Measurements from ENCODE around the gene C1QTNF5.
"Not testable (repeated sequence)": the region's sequence is repeated elsewhere in the genome, so short reads cannot be mapped to it uniquely, and the experiment has no call there.

C1QTNF5 gene

GRCh38 chr11:119340335-119341221 lies at the start of gene C1QTNF5:
TSS of gene C1QTNF5 (minus strand) at chr11:119340883. CDS start at chr11:119340397, 486 bp downstream.
- DNase-seq (ENCODE audit: low spot score) = no peak

- DNase-seq (ENCODE audit: low spot score) = no peak
Observed at GRCh38 chr11:119389611-119390254, 49.0 kb upstream of the C1QTNF5 start.

- DNase-seq (ENCODE audit: low spot score) = no peak
Observed at GRCh38 chr11:119388103-119388502, 47.4 kb upstream of the C1QTNF5 start.

- no peak for DNase-seq (ENCODE audit: low spot score)
Observed at GRCh38 chr11:119384332-119384731, 43.6 kb upstream of the C1QTNF5 start.

- not testable (repeated sequence) for DNase-seq (ENCODE audit: low spot score)
Observed at GRCh38 chr11:119382513-119382912, 41.8 kb upstream of the C1QTNF5 start.

GRCh38 chr11:119382101-119382500 lies 41.4 kb upstream of the C1QTNF5 start:
- no peak for DNase-seq (ENCODE audit: low spot score)

- DNase-seq (ENCODE audit: low spot score) = peak; percentile 89
Observed at GRCh38 chr11:119381181-119381988, 40.7 kb upstream of the C1QTNF5 start, which contains the start of gene USP2. TSS of gene USP2 (minus strand) at chr11:119381690. CDS start at chr11:119373480, 8,210 bp downstream.

GRCh38 chr11:119380827-119381180 lies 40.1 kb upstream of the C1QTNF5 start:
- no peak for DNase-seq (ENCODE audit: low spot score)

GRCh38 chr11:119380160-119380826 lies 39.6 kb upstream of the C1QTNF5 start:
- no peak for DNase-seq (ENCODE audit: low spot score)

GRCh38 chr11:119378851-119379465 lies 38.3 kb upstream of the C1QTNF5 start:
- no peak for DNase-seq (ENCODE audit: low spot score)

GRCh38 chr11:119377961-119378667 lies 37.4 kb upstream of the C1QTNF5 start:
- no peak for DNase-seq (ENCODE audit: low spot score)

- DNase-seq (ENCODE audit: low spot score) = no peak
Observed at GRCh38 chr11:119377112-119377901, 36.6 kb upstream of the C1QTNF5 start.

GRCh38 chr11:119376197-119376847 lies 35.6 kb upstream of the C1QTNF5 start:
- no peak for DNase-seq (ENCODE audit: low spot score)

GRCh38 chr11:119375337-119376196 lies 34.9 kb upstream of the C1QTNF5 start:
- no peak for DNase-seq (ENCODE audit: low spot score)

- DNase-seq (ENCODE audit: low spot score) = no peak
Observed at GRCh38 chr11:119374632-119375336, 34.1 kb upstream of the C1QTNF5 start.

GRCh38 chr11:119373921-119374631 lies 33.4 kb upstream of the C1QTNF5 start:
- DNase-seq (ENCODE audit: low spot score) = peak; percentile 65

All from kidney capillary endothelial cell (primary cell).